HG03469 (cell line): ENCODE measurements around the gene KRTAP22-2.

Experiments
- ATAC-seq: cut with Tn5 transposase; IDR thresholded peaks from one replicate; pipeline ENCODE4 v1.9.1; 2021; ENCODE audit warnings: mild to moderate bottlenecking, moderate library complexity, moderate number of reproducible peaks; ENCODE audit not compliant: unreplicated experiment

KRTAP22-2 gene

GRCh38 chr21:30563630-30564029 is 26.6 kb downstream of the KRTAP22-2 start:
- ATAC-seq: no peak

DNA sequence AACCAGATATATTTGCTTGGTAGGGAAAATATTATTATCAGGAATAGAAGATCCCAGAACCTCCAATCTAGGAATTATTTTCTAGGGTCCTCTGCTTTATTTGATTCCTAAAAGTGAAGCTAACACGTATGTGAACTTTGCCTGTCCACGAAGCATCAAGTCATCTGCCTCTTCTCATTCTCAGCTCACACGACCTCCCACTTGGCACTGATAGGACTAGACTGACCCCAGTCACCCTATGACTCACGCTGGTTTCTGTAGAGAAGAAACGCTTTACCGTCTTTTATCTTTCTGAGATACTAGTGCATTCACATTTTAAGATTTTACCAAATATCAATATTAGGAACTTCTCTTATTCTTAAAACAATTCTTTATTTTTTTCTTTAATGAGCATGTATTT is 27.1 kb downstream of the KRTAP22-2 start:
- no peak for ATAC-seq

DNA sequence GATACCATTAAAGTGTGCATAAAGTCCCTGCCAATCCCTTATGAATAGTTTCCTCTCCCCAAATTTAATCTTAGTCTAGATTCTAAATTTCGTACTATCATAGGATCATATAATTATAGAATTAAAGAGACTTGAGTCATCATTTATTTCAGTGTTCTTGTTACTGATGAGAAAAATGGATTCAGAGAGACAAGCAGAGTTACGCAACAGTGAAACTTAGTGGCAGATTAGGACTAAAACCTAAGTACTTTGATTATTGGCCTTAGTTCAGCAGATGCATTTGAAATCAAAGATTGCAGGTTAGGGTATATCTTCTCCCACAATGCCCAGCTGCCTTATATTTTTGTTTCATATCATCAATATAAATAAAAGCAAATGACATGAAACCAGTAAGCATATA is 28.2 kb downstream of the KRTAP22-2 start:
- no peak for ATAC-seq

DNA sequence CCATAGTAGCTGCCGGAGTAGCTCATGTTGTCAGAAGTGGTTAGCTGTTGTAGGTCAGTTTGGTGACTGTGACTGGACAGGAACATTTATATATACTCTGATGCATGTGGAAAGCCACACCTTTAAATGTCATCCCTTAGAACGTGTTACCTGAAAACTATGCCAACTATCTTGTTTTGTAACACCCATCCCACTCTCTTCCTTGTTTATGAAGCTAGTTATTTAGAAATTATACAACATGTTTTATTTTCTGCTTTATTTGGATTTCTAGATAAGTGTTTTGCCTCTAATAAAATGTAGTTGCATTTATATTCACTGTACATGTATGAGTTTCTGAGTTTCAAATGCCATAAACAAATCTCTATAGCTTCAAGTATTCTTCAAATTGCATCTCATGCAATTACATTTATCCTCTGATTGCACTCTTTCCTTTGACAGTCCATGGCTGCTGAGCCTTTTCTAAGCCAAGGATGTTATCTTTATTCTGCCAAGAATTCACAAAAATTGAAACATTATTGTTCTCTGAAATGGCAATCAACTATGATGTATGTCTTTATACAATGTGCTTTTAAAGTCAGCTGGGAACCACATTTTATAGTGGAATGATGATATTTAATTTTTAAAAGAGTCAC is 28.8 kb downstream of the KRTAP22-2 start, which contains the start of gene KRTAP19-7:
Gene KRTAP19-7, minus strand, starts transcription at position 51 of the 632 bp plus-strand sequence. Its CDS starts 25 bp downstream, at position 26.
- ATAC-seq: no peak

GRCh38 chr21:30555095-30555494 is 35.1 kb downstream of the KRTAP22-2 start:
- ATAC-seq: no peak

DNA sequence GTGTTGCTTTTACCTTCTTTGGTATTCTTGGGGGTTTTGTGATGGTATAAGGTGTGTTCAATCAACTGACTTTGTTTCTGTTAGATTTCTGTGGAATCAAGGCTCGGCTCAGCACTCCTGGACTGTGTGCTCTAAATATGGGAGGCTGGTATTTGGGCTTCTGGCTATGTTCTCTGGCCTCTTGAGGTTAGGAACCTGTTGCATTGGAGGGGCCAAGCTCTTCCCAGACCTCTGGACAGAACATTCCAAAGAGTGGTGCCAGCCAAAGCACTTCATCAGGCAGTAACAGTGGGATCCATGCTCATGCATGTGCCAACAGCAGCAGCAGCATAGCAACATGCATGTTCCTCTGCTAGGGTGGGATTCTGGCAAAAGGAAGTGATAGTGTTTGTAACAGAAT is 37.4 kb downstream of the KRTAP22-2 start:
- no peak for ATAC-seq

GRCh38 chr21:30541764-30542163 is 48.4 kb downstream of the KRTAP22-2 start, which contains the start of gene KRTAP19-6:
TSS of gene KRTAP19-6 (minus strand) at chr21:30541864. CDS start at chr21:30541833, 31 bp downstream.
- ATAC-seq: no peak
